Breast epithelium (tissue), 3 donors: ENCODE measurements around the gene ID1.

ENCODE experiments used
- CTCF ChIP-seq, 3 donors: fragments of 450-650 bp; IDR thresholded peaks; one replicate each; pipeline ENCODE4 v1.5.1; 2016 to 2017; ENCODE audit warnings: antibody characterized with exemption in 3 of 3, mild to moderate bottlenecking in 3 of 3, moderate library complexity in 3 of 3
- POLR2AphosphoS5 ChIP-seq, 3 donors: sonication (generic); formaldehyde crosslinking; IDR thresholded peaks; one replicate each; pipeline ENCODE4 v1.6.1; 2017; ENCODE audit warnings: antibody characterized with exemption in 3 of 3

GRCh38 chr20:31602779-31603441, 2.2 kb upstream of the ID1 start:
- TF ChIP-seq POLR2AphosphoS5 (IDR thresholded peaks at IDR 0.05) (no peak), CTCF (IDR thresholded peaks at IDR 0.05) (no peak)
